ENCODE results near the gene ZCCHC12.

DNA sequence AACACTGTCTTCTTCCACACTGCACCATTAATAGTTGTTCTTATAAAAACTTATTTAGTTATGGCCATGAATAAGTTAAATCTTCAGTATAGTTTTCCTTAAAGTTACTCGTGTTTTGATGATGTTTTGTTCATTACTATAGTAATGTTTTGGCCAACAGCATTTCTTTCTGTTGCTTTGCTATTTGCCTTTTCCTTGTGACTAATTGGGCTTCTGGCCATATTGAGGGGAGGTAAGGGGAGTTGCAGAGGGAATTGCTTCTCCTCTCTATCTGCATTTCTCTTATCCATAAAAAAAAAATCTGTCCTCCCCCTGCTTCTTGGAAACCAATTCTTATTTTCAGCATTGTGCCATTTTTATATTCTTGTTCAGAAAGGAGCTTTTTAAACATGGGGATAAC is 42.7 kb upstream of the ZCCHC12 start:
- TF ChIP-seq, protein P1, sequence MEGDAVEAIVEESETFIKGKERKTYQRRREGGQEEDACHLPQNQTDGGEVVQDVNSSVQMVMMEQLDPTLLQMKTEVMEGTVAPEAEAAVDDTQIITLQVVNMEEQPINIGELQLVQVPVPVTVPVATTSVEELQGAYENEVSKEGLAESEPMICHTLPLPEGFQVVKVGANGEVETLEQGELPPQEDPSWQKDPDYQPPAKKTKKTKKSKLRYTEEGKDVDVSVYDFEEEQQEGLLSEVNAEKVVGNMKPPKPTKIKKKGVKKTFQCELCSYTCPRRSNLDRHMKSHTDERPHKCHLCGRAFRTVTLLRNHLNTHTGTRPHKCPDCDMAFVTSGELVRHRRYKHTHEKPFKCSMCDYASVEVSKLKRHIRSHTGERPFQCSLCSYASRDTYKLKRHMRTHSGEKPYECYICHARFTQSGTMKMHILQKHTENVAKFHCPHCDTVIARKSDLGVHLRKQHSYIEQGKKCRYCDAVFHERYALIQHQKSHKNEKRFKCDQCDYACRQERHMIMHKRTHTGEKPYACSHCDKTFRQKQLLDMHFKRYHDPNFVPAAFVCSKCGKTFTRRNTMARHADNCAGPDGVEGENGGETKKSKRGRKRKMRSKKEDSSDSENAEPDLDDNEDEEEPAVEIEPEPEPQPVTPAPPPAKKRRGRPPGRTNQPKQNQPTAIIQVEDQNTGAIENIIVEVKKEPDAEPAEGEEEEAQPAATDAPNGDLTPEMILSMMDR (IDR thresholded peaks at IDR 0.05), result no peak
- no peak for TF ChIP-seq POLR2A (IDR thresholded peaks at IDR 0.05)
